Measurements from ENCODE around the gene NAALADL2.

GRCh38 chr3:175479800-175480199 is 620.7 kb downstream of the NAALADL2 start:
- TF ChIP-seq, protein P1, sequence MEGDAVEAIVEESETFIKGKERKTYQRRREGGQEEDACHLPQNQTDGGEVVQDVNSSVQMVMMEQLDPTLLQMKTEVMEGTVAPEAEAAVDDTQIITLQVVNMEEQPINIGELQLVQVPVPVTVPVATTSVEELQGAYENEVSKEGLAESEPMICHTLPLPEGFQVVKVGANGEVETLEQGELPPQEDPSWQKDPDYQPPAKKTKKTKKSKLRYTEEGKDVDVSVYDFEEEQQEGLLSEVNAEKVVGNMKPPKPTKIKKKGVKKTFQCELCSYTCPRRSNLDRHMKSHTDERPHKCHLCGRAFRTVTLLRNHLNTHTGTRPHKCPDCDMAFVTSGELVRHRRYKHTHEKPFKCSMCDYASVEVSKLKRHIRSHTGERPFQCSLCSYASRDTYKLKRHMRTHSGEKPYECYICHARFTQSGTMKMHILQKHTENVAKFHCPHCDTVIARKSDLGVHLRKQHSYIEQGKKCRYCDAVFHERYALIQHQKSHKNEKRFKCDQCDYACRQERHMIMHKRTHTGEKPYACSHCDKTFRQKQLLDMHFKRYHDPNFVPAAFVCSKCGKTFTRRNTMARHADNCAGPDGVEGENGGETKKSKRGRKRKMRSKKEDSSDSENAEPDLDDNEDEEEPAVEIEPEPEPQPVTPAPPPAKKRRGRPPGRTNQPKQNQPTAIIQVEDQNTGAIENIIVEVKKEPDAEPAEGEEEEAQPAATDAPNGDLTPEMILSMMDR (IDR thresholded peaks at IDR 0.05) = no peak
- TF ChIP-seq POLR2A (IDR thresholded peaks at IDR 0.05) (no peak), EP300 (IDR thresholded peaks at IDR 0.05) (no peak)
